ENCODE data around the gene ARHGAP20. TPM values are rescaled to one million over a fixed set of nuclear protein-coding genes. Genes with fewer than 3 reads are reported as not detected.

ARHGAP20 gene
- total RNA-seq, 2 donors from 2014 or later, result 3.7 to 26.8 TPM

GRCh38 chr11:110757962-110758755 is 45.9 kb upstream of the ARHGAP20 start:
- H3K36me3 ChIP-seq, result no peaks in the 10 kb centered on the region
- H3K4me3 ChIP-seq, result no peak overlapping the region
- no peak overlapping the region for H3K27ac ChIP-seq
- 87% methylated on average over 2 of the region's 2 CpGs for WGBS
- no peaks in the 10 kb centered on the region for H3K4me1 ChIP-seq (replicated peaks)
- no peak for DNase-seq (ENCODE audit: low spot score)
- no peaks in the 10 kb centered on the region for H3K9me3 ChIP-seq
- TF ChIP-seq POLR2A (IDR thresholded peaks at IDR 0.05) (no peak), POLR2AphosphoS5 (IDR thresholded peaks at IDR 0.05) (no peak), CTCF (IDR thresholded peaks at IDR 0.05) (no peak)
- no peaks in the 10 kb centered on the region for H3K27me3 ChIP-seq (replicated peaks; ENCODE audit: insufficient read depth)
- intact Hi-C loops (cut with DNase I), result no loop called here

- H3K4me1 ChIP-seq (replicated peaks), result no peaks in the 10 kb centered on the region
- no peak overlapping the region for H3K4me3 ChIP-seq
- WGBS, result 64% methylated on average over 5 of the region's 5 CpGs
- DNase-seq (ENCODE audit: low spot score), result no peak
- TF ChIP-seq POLR2AphosphoS5 (IDR thresholded peaks at IDR 0.05), result no peak
- TF ChIP-seq CTCF (IDR thresholded peaks at IDR 0.05), result no peak
- TF ChIP-seq POLR2A (IDR thresholded peaks at IDR 0.05), result no peak
- intact Hi-C loops (cut with DNase I), result no loop called here
- no peak overlapping the region for H3K27ac ChIP-seq
- no peaks in the 10 kb centered on the region for H3K27me3 ChIP-seq (replicated peaks; ENCODE audit: insufficient read depth)
- no peaks in the 10 kb centered on the region for H3K9me3 ChIP-seq
- no peaks in the 10 kb centered on the region for H3K36me3 ChIP-seq
Observed at GRCh38 chr11:110757066-110757465, 44.8 kb upstream of the ARHGAP20 start.

- Histone ChIP-seq H3K4me1 (replicated peaks) (no peaks in the 10 kb centered on the region), H3K27me3 (replicated peaks; ENCODE audit: insufficient read depth) (no peaks in the 10 kb centered on the region), H3K36me3 (no peaks in the 10 kb centered on the region), H3K9me3 (no peaks in the 10 kb centered on the region), H3K4me3 (no peak overlapping the region), H3K27ac (no peak overlapping the region)
- TF ChIP-seq POLR2AphosphoS5 (IDR thresholded peaks at IDR 0.05) (no peak), POLR2A (IDR thresholded peaks at IDR 0.05) (no peak), CTCF (IDR thresholded peaks at IDR 0.05) (no peak)
- intact Hi-C loops (cut with DNase I), result no loop called here
- no peak for DNase-seq (ENCODE audit: low spot score)
- 59% methylated on average over 3 of the region's 3 CpGs for WGBS
Observed at GRCh38 chr11:110755941-110756340, 43.7 kb upstream of the ARHGAP20 start.

GRCh38 chr11:110752890-110753289 is 40.7 kb upstream of the ARHGAP20 start:
- no peak overlapping the region for H3K27ac ChIP-seq
- no peak overlapping the region for H3K4me3 ChIP-seq
- DNase-seq (ENCODE audit: low spot score), result no peak
- no peaks in the 10 kb centered on the region for H3K9me3 ChIP-seq
- TF ChIP-seq CTCF (IDR thresholded peaks at IDR 0.05), result no peak
- no peak for TF ChIP-seq POLR2A (IDR thresholded peaks at IDR 0.05)
- TF ChIP-seq POLR2AphosphoS5 (IDR thresholded peaks at IDR 0.05), result no peak
- intact Hi-C loops (cut with DNase I), result no loop called here
- no peaks in the 10 kb centered on the region for H3K36me3 ChIP-seq
- no peaks in the 10 kb centered on the region for H3K27me3 ChIP-seq (replicated peaks; ENCODE audit: insufficient read depth)
- H3K4me1 ChIP-seq (replicated peaks), result no peaks in the 10 kb centered on the region

GRCh38 chr11:110750100-110750499 is 37.9 kb upstream of the ARHGAP20 start:
- H3K4me3 ChIP-seq, result no peak overlapping the region
- no peaks in the 10 kb centered on the region for H3K27me3 ChIP-seq (replicated peaks; ENCODE audit: insufficient read depth)
- no peaks in the 10 kb centered on the region for H3K9me3 ChIP-seq
- no peak overlapping the region for H3K27ac ChIP-seq
- intact Hi-C loops (cut with DNase I), result no loop called here
- TF ChIP-seq POLR2A (IDR thresholded peaks at IDR 0.05), result no peak
- TF ChIP-seq POLR2AphosphoS5 (IDR thresholded peaks at IDR 0.05), result no peak
- TF ChIP-seq CTCF (IDR thresholded peaks at IDR 0.05), result no peak
- DNase-seq (ENCODE audit: low spot score), result no peak
- H3K36me3 ChIP-seq, result no peaks in the 10 kb centered on the region
- no peaks in the 10 kb centered on the region for H3K4me1 ChIP-seq (replicated peaks)

Measured in prostate gland (tissue), 2 donors.